Stomach (tissue), 9 donors: ENCODE measurements around the gene MRPS23. TPM values are rescaled to one million over a fixed set of nuclear protein-coding genes. Genes with fewer than 3 reads are reported as not detected.

Source experiments
- DNase-seq, 2 donors: peaks; one replicate each; pipeline versions ENCODE4 v3.0.0 to v3.0.0-alpha.2; 2013 to 2019
- H3K27ac ChIP-seq, 5 donors: fragments of 200-600 bp in 4 of 5; sonication (generic) in 4 of 5; one replicate each; pipeline ENCODE4 v1.5.1; 2013 to 2019; ENCODE audit warnings: mild to moderate bottlenecking in 1 of 5, moderate library complexity in 1 of 5
- H3K27me3 ChIP-seq, 3 donors: fragments of 200-600 bp; sonication (generic); one replicate each; pipeline ENCODE4 v1.5.1; 2017 to 2019; ENCODE audit warnings: mixed run types in 1 of 3
- H3K36me3 ChIP-seq, 4 donors: fragments of 200-600 bp; sonication (generic); 1 replicate in 3 of 4; 2 replicates in 1 of 4; pipeline ENCODE4 v1.5.1; 2016 to 2019
- H3K4me1 ChIP-seq, 4 donors: fragments of 200-600 bp; sonication (generic); one replicate each; pipeline ENCODE4 v1.5.1; 2016 to 2019
- H3K4me3 ChIP-seq, 4 donors: fragments of 200-600 bp; sonication (generic) in 3 of 4; one replicate each; pipeline ENCODE4 v1.5.1; 2016 to 2019; ENCODE audit warnings: mild to moderate bottlenecking in 1 of 4
- H3K9me3 ChIP-seq, 4 donors: fragments of 200-600 bp; sonication (generic); one replicate each; pipeline ENCODE4 v1.5.1; 2016 to 2019
- CTCF ChIP-seq, 7 experiments: fragments of 450-650 bp in 4 of 7; fragments of 200-600 bp in 3 of 7; sonication (generic) in 3 of 7; IDR thresholded peaks; one replicate each; pipeline ENCODE4 v1.5.1; 2016 to 2019; ENCODE audit warnings: antibody characterized with exemption in 7 of 7, control low read depth in 2 of 7, mild to moderate bottlenecking in 1 of 7
- EP300 ChIP-seq: sonication (generic); formaldehyde crosslinking; IDR thresholded peaks from one replicate; pipeline ENCODE4 v1.6.1; 2017; ENCODE audit warnings: antibody characterized with exemption
- POLR2A ChIP-seq, 4 donors: fragments of 450-650 bp; IDR thresholded peaks; one replicate each; pipeline ENCODE4 v1.6.1; 2016; ENCODE audit warnings: antibody characterized with exemption in 4 of 4, control low read depth in 2 of 4, mild to moderate bottlenecking in 1 of 4, moderate library complexity in 1 of 4
- POLR2AphosphoS5 ChIP-seq, 3 donors: sonication (generic); formaldehyde crosslinking; IDR thresholded peaks; one replicate each; pipeline ENCODE4 v1.6.1; 2016; ENCODE audit warnings: antibody characterized with exemption in 3 of 3
- WGBS, 5 donors: extraction: QIAGEN DNeasy Blood & Tissue Kit in 3 of 5; methylation state at CpG; one replicate each; pipeline versions ENCODE4 v1.1.5 to v1.1.7; 2013 to 2018; 5-methylcytosine and 5-hydroxymethylcytosine counted together
- intact Hi-C: fragments of 100-400 bp; cut with DNase I; formaldehyde crosslinking; loops from one replicate; pipeline ENCODE4 v1.15.1; 2023; ENCODE audit warnings: low total_unique reads
- polyA plus RNA-seq, 3 donors: library from polyadenylated mRNA; stranded (reverse); fragments of 200-250 nt; gene quantifications; one replicate each; pipeline ENCODE4 v1.2.3, GENCODE V29; 2013
- total RNA-seq, 5 donors: library from RNA; depleted of rRNA; stranded (reverse); fragments of >200 nt; gene quantifications; one replicate each; pipeline versions ENCODE4 v1.1.0 to v1.2.3, GENCODE V29; 2014 to 2016
- donor health status: healthy with polysubstance abuse.
- donor health status: Bipolar disorder and iron deficiency.
- donor health status: healthy.

MRPS23 gene
- total and polyA plus RNA-seq, 8 donors = 12.6 to 43.3 (median 25.1) TPM; not detected in 1

- 23 to 25% (median 25%) methylated on average over 12 of the region's 12 CpGs for WGBS, 5 donors
- H3K27me3 ChIP-seq = no peaks in the 10 kb centered on the region
- intact Hi-C loops = no loop called here
- TF ChIP-seq POLR2AphosphoS5 (IDR thresholded peaks at IDR 0.05) (no peak), CTCF (IDR thresholded peaks at IDR 0.05) (no peak), POLR2A (IDR thresholded peaks at IDR 0.05) (no peak), EP300 (no peak)
- no peaks in the 10 kb centered on the region for H3K9me3 ChIP-seq
- H3K36me3 ChIP-seq = peaks cover 0 to 9% (median 5%) of the 10 kb centered on the region in 4 donors
- peak overlapping the region; percentile 64 to 89 (median 82) for H3K27ac ChIP-seq
- peak overlapping the region; percentile 38 to 44 (median 40) for H3K4me3 ChIP-seq
- DNase-seq = no peak
- H3K4me1 ChIP-seq = peaks cover 13 to 44% (median 24%) of the 10 kb centered on the region in 4 donors
Observed at GRCh38 chr17:57832314-57833178, 17.3 kb downstream of the MRPS23 start.

DNA sequence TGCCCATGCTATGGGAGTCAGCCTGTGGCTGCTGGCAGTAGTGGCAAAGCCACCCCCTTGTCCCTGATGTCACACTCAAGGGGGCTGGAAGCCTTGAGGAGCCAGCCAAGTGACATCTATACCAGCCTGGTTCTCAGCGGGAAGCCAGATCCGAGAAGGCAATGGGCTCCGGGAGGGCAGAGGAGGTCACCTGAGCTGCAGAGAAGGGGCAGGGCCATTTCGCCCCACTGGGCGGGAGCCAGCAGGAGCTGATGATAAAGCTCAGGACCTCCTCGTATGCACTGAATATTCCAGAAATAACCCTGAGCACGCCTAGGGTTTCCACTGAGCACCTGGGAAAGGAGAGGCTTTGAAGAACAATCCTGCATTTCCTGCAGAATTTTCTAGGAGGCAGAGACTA, 19.0 kb downstream of the MRPS23 start:
- no peaks in the 10 kb centered on the region for H3K27me3 ChIP-seq
- WGBS, 5 donors = 40 to 70% (median 62%) methylated on average over 5 to 7 of the region's 7 CpGs
- DNase-seq = no peak
- no peaks in the 10 kb centered on the region for H3K9me3 ChIP-seq
- TF ChIP-seq POLR2A (IDR thresholded peaks at IDR 0.05) (no peak), POLR2AphosphoS5 (IDR thresholded peaks at IDR 0.05) (no peak)
- H3K4me1 ChIP-seq = peaks cover 10 to 41% (median 24%) of the 10 kb centered on the region in 4 donors
- H3K4me3 ChIP-seq = no peak overlapping the region
- intact Hi-C loops = no loop called here
- H3K27ac ChIP-seq = no peak overlapping the region
- no peaks in the 10 kb centered on the region for H3K36me3 ChIP-seq

DNA sequence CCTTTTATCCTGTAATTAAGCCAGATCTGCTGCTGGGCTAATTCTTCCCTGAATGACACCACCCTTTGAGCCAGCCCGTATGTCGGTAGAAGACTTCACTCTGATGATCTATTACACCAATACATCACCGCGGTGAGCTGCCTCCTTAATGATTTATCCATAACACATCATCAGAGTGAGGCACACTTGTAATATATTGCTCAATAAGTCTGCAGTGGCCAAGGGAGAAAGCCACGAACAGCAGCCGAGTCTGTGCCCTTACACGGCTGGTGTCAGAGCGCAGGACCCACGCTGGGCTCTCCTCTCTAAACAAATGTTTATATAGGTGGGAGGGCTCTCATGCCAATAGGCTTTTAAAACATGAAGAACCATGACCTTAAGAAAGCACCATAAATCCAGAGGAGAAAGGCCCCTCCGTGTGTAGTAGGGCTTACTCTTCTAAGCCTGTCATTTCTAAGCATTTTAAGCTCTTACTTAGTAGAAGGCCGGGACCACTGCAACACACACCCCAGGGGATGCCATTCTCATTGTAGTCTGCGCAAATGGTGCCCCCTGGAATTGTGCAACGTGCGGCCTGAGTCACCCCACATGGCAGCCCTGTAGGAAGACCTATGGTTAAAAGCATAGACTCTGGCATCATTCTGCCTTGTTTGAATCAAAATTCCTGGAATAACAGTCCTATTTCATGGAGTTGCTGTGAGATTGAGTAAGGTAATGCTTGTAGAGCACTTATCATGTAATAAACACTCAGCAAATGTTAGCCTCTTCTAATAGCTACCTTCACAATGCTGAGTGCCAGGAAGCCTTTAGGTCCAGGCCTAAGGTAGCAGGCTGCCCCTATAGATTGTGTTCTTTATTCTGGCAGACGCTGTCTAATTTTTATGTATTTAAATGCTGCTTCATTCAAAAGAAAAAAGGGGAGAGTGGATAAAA, 26.1 kb downstream of the MRPS23 start:
- Histone ChIP-seq H3K36me3 (no peaks in the 10 kb centered on the region), H3K9me3 (no peaks in the 10 kb centered on the region), H3K27me3 (no peaks in the 10 kb centered on the region), H3K4me1 (no peaks in the 10 kb centered on the region), H3K27ac (no peak overlapping the region), H3K4me3 (no peak overlapping the region)
- intact Hi-C loops = no loop called here
- no peak for TF ChIP-seq EP300
- TF ChIP-seq CTCF (IDR thresholded peaks at IDR 0.05) = no peak
- TF ChIP-seq POLR2A (IDR thresholded peaks at IDR 0.05) = no peak
- no peak for TF ChIP-seq POLR2AphosphoS5 (IDR thresholded peaks at IDR 0.05)
- no peak for DNase-seq
- whole genome bisulfite sequencing, 5 donors = 79 to 82% (median 80%) methylated on average over 15 of the region's 15 CpGs

DNA sequence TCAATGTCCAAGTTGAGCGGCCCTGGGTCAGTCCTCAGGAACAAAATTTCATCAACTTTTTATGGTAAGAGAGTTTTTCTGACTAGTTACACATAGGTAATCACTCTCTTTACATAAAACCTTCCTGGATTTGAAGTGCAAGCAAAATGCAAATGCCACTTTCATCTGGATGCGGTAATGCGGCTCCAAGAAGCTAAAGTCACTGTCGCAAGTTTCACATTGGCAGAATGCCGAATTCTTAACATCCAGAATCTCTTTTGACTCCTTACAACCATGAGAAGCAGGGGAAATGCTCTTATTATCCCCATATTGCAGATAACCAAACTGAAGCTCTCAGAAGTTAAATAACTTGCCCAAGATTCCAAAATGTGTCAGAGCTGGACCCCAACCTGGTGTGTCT, 30.0 kb downstream of the MRPS23 start:
- H3K4me1 ChIP-seq = no peaks in the 10 kb centered on the region
- no peak for DNase-seq
- no peak for TF ChIP-seq CTCF (IDR thresholded peaks at IDR 0.05)
- TF ChIP-seq POLR2AphosphoS5 (IDR thresholded peaks at IDR 0.05) = no peak
- no peak for TF ChIP-seq POLR2A (IDR thresholded peaks at IDR 0.05)
- no peak for TF ChIP-seq EP300
- H3K4me3 ChIP-seq = no peak overlapping the region
- no peaks in the 10 kb centered on the region for H3K9me3 ChIP-seq
- H3K27ac ChIP-seq = no peak overlapping the region
- H3K27me3 ChIP-seq = no peaks in the 10 kb centered on the region
- 75 to 95% (median 88%) methylated on average over 5 of the region's 5 CpGs for WGBS, 5 donors
- intact Hi-C loops = no loop called here
- H3K36me3 ChIP-seq = no peaks in the 10 kb centered on the region
